ENCODE results near the gene FHL3.

Gene FHL3, protein sequence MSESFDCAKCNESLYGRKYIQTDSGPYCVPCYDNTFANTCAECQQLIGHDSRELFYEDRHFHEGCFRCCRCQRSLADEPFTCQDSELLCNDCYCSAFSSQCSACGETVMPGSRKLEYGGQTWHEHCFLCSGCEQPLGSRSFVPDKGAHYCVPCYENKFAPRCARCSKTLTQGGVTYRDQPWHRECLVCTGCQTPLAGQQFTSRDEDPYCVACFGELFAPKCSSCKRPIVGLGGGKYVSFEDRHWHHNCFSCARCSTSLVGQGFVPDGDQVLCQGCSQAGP

DNA sequence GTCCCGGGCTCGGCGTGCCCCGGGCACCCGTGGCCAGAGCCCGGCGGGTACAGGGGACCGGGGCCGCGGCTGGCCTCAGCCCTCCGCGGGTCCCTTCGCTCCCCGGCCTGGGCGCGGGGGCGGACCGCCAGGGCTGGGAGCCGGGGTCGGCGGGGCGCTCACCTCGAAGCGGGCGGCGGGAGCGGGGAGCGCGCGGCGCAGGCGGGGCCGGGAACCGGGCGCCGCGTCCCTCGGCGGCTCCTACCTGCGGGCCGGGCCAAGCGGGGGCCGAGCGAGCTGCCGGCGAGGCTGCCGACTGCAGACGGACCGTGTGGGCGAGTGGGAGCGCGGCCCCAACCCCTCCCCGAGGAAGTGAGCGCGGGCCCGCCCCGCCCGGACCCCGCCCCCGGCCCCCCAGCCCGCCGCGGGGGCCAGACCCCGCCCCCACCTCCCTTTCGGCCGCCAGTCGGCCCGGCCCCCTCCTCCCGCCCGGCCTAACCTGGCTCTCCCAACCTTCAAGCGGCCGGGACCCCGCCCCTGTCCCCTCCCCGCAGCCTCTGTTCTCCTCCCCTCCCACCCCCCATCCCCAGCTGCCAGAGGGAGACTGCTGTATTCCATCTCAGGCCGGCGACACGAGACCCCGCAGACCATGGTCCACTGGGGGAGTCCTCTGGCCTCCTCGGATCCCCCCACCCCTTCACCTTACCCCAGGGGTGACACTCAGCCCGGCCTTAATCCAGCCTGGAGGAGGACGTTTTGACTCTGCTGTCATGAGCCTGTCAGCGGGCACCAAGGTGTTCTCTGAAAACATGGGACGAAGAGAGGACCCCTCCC, at the start of gene FHL3:
Gene FHL3, minus strand, starts transcription at position 320 of the 813 bp plus-strand sequence. CDS start 6,102 bp downstream, outside the sequence.
- peak; percentile 68 to 73 for DNase-seq

DNA sequence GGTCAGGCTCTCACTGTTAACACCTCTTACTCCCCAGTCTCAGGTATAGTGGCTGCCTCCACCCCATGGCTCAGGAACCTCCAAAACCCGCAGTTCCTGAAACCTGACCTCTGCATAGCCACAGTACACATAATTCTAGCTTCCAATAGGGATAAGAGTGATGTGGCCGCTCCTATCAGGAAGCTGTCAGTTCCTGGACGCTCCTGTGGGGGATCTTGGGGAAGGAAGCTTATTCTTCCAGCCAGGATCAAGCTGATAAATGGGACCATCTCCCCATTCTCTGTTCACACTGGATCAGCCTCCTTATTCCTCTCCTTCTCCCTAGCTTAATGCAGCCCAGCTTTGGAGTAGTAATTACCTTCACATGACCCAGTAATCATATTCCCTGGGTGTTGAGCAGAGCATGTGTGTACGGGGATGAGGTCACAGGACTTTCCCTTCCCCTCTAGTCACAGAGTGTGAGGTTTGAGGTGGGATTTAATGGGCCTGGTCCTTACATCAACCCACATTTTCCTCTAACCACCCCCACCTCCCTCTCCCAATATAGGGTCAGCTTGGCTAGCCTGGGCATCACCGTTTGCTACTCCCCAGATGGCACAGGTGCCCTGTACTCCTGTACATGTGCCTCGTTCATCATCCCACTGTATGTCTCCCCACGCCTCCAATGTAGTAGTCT, 48.2 kb upstream of the FHL3 start:
- DNase-seq: no peak

DNA sequence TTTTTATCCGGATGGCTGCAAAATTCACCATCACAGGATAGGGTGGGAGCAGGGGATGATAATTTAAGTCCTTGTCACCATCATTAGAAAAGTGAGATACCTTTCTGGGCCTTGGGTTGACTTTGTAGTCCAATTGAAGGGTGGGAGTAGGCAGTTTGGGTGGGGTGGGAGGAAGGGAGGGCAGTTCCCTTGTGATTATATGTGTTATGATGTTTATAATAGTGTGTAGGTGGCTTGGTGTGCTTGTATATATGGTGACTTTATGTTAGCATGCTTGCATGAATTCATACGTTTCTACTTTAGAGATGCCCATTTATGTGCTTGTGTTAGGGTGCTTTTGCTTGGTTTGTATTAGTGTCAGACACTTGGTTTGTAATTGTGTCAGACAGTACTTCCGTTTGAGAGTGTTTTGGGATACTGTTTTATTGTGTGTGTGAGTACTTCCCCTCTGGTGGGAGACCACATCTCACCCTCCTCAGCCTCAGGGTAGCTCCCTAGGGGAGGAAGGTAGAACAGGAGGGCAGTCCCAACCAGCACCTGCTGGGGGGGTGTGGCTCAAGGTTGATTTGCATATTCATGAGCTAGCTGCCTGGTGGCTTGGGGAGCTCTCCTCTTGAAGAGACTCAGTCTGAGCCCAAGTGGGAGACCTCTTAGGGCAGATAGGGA, 47.6 kb upstream of the FHL3 start:
- no peak for DNase-seq

DNA sequence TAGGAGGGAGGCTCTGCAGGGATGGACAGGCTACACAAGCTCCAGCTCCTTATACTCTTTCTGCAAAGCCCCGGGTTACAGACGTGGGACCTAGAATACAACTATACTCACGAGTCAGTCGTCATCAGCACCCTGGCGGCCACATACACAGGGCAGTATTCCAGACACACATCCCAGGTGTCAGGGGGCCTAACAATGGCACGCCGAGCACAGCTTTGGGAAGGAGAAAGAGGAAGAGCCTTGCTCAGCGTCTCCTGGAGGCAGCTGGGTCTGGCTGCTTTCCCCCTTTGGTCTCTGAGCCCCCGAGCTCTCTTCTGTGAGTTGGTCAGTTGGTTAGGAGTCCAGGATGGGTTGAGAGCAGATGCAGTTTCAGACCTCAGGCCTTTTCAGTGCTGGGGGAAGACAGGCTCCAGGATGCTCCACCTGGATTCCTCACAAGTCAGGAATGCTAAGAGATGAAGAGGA, 45.8 kb upstream of the FHL3 start:
- no peak for DNase-seq

DNA sequence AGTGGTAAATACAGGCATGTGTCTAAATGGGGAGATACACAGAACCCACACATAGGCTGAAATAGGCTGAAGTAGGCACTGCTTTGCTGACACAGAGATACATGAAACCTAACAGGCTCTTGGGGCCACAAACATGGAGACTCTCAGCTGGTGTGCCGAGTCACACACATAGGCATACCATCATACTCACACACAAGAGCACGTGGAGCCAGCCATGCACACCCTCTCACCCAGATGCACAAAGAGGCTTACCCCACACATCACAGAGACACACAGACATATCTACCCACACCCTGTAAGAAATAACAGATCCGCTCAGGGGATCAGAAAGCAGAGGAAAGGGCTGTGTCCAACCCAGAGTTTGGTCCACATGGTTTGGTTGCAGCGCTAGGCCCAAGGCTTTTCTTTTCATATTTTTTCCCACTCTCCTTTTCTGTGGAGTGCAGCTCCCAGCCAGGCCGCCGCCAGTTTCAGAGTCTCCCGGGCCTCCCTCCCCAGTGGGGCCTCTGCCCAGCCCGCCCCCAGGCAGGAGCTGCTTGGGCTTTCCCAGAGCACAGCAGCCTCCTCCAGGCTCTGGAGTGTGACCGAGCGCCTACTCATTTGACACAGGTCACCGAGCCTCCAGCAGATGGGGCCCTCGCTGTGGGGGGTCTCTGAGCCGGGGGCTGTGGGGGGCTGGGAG, 45.2 kb upstream of the FHL3 start:
- no peak for DNase-seq

DNA sequence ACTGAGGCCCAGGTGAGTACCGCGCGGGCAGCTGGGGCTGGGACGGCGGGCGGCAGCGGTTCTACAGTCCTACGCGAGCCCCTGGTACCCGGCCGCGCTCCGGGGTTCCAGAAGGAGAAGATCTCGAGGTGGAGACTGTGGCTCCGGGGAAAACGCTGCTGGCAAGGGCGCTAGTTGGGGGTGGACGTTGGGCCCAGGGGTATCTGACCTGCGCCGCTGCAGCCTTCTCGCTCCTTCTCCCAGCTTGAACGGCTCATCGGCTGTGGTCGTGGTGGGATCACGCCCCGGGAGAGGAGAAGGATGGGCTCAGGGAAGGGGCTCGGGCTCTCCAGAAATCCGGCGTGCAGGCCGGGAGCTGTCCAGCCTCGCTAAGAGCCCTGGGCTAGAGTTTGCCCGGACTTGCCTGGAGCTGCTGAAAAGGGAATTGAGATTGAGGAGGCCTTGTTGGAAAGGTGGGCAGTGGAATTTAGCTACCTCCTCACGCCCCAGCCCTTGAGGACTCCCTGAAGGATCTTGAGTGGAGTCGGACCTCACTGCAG, 42.4 kb upstream of the FHL3 start:
- DNase-seq: no peak

DNA sequence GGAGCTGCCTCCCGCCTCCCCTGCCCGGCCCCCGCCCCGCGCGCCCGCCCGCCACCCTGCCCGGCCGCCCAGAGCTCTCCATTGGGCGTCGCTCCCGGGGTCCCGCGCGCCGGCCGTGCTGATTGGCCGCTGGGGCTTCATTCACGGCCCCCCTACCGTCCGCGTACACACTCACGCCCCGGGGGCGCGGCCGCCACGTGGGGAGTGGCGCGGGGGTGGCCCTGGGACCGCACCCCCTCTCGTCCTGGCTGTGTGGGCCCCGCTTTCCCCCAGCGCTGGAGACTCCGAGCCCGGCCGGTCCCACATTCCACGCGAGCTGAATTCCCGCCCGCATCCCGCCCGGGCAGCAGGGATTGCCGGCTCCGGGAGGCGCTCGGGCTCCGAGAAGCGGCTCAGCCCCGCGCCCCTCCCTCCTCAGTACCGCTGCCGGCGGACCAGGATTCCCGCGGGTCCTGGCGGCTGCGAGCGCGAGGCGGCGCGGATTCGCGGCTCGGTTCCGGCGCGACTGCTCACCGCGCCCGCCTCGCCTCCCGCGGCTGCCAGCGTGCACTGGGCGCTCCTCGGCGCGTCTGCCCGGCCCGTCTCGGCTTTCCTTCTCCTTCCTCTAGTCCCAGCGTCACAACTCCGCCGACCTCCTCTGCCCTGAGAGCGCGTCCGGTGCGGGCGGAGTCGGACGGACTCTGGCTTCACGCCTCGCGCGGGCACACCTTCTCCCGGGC, 41.7 kb upstream of the FHL3 start:
- DNase-seq: peak; percentile 78 to 81

DNA sequence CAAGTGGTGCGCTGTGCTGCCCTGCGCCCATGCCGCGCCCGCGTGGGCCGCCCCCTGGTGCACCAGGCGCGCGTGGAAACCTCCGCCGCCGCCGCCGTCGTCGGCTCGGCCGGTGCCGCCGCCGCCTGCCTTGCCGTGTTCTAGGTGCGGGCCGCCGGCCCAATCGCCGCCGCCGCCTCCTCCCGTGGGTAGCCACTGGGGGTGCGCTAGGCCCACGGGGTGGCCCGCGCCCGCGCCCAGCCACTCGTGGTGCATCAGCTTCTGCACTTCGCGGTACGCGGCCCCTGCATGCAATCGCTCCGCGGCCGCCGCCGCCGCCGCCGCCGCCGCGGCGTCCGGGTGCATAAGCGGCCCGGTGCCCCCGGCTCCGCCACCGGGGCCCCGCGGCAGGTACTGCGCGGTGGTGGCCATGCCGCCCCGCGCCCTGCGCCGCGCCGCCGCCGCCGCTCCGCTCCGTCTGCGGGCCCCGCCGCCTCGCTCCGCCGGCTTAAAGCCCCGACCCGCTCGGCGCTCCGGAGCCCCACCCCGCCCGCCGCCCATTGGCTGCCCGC, 41.1 kb upstream of the FHL3 start, which contains the start of gene POU3F1:
Gene POU3F1, minus strand, starts transcription at position 461 of the 551 bp plus-strand sequence. Its CDS starts 50 bp downstream, at position 411.
- peak in 1 of 2 experiments; percentile 19 for DNase-seq

DNA sequence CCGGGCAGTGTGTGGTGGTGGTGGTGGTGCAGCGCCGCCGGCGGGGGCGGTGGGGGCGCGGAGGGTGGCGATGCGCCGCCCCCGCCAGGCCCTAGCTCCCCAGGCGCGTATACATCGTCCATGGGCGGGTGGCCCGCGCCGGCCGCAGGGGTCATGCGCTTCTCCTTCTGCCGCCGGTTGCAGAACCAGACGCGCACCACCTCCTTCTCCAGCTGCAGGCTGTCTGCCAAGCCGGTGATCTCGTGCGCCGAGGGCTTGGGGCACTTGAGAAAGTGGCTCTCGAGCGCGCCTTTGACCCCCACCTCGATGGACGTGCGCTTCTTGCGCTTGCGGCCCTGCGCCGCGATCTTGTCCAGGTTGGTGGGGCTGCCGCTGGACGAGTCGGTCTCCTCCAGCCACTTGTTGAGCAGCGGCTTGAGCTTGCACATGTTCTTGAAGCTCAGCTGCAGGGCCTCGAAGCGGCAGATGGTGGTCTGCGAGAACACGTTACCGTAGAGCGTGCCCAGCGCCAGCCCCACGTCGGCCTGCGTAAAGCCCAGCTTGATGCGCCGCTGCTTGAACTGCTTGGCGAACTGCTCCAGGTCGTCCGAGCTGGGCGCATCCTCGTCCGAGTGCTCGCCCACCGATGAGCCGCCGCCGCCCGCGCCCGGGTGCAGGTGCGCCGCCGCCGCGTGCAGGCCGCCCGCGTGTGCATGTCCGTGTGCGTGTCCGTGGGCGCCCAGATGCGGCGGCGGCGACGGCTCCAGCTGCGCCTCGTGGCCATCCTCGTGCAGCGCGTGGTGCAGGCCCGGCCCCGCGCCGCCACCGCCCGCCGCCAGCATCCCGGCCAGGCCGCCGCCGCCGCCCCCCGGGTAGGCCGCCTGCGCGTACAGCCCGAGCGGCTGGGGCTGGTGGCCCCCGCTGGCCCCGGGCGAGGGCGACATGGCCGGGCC, 40.4 kb upstream of the FHL3 start:
- peak in 1 of 2 experiments; percentile 29 for DNase-seq

DNA sequence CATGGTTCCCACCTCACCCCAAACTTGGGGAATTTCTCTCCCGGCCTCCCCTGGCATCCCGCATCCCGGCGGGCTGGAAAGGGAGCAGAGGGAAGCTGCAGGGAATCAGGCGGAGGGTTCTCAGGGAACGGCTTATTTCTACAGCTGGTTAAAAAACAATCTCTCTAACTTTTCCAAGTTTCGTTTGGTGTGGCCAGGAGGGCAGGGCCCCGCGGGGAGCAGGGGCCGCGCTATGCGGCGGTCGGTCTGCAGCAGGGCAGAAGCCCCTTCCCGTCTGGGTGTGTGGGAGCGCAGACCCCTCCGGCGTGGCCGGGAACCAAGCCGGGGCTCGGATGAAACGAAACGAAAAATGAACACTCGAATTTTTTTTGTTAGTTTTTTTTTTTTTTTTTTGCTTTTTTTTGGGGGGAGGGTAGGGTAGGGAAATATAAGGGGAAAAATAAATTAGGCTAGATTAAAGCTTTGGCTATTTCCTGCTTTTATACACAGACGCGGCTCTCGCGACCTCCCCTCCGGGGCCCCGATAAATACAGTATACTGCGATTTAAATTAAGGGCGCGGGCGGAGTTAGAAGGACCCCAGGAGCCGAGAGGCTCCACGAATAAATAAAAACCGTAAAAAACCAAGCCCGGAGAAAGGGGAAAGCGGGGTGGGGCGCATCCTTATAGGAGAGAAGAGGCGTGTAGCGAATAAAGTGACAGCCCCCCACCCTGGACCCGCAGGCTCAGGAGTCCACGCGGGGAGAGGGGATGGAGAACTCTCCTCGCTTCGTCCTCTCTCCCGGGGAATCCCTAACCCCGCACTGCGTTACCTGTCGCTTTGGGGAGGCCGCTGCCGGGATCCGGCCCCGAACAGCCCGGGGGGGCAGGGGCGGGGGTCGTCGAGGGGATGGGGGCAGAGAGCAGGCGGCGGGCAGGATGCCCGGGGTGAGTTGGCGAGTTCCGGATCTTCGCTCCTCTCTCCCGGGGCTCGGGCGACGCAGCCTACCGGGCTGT, 39.2 kb upstream of the FHL3 start:
- no peak for DNase-seq

DNA sequence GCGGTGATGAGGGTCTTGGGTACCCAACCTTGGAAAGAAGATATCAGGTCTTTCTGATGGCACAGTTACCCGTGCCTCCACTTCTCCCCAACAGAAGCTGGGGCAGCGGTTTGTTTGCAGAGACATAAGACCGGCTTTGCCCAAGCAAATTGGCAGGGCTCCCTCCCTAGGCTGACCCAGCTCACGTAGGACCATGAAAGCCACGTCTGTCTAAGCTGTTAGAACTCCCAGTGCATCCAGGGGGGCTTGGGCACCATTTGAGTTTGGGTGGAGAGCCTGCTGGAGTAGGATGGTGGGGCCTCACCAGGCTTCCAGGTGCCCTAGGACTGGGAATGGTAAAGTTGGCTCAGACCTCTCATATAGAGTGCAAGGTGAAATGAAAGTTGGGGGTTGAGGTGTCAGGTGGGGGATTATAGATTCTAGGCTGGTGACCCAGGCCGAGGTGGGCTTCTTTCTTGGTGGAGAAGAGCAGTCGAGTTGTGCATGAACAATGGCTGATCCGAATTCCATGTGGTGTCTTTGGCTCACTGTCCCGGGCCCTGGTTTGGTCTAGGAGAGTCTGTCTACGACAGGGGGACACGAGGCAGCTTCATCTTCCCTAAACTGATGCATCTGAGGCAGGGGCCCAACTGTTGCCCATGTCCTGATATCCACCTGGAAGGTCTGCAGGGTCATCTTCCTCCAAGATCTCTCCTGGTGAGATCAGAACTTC, 37.9 kb upstream of the FHL3 start:
- no peak for DNase-seq

DNA sequence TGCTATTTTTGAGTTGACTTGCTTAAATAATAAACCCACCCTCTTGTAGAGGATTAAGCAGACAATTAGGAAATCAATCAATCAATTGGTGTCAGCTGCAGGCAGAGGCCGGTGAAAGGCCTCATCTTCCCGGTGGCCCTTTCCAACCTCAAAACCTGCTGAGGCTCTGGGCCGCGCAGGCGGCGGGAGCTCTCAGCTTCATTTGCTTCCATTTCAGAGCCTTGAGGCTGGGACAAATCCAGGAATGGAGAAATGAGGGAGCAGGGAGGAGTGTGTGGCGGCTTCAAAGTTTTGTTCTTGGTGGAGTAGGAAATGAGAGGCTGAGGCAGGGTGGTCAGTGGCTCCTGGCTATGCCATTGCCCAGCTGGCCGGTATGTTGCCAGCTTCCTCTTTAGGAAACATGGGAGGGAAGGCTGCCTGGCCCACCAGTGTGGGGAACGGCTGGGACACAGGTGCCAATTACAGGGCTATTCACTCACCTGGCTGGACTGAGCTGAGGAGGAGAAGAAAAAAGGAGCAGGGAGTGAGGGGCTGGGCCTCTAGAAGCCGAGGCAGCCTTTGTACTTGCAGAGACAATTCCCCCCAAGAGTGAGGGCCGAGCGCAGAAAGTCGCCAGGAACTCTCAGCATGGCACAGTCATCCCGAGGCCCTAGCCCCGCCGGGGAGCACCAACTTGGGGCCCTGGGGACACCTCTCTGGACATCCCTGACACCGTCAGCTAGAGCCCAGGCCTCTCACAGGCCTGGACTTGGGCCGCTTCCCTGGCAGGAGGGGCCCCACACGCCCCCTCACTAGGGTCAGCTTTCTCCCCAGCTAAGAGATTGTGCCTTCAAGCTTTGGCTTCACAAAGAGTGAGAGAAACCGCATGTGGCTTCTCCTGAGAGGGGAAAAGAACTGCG, 36.9 kb upstream of the FHL3 start:
- DNase-seq: no peak

DNA sequence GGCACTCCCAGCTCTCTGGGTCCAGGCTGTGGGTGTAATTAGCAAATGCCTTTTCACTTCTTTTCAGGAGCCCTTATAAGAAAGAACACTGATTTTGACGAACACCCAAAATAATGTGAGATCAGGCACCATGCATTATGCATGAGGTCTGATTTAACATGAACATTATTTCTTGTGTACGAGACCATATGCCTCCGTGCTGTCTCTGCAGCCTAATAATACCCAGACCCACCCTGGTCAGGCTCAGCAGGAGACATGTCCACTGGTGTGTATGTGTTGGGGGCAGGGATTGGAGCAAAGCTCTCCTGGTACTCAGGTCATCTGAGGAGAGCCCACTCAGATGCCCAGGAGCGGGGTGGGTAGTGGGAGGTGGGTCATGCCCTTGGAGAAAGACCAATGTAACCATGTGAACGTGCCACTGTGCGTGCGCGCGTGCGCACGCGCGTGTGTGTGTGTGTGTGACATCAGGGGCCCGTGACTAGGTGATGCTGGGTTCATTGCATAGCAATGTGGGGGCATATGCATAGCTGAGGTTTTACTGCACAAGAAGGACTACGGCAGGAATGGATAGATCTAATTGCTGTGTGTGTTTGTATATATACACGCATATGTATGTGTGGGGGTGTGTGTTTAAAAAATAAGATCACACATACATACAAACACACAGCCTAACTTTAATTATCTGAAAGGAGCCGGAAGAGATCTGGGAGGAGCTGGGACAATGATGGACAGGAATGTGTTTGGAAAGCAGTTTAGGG, 34.2 kb upstream of the FHL3 start:
- no peak for DNase-seq

DNA sequence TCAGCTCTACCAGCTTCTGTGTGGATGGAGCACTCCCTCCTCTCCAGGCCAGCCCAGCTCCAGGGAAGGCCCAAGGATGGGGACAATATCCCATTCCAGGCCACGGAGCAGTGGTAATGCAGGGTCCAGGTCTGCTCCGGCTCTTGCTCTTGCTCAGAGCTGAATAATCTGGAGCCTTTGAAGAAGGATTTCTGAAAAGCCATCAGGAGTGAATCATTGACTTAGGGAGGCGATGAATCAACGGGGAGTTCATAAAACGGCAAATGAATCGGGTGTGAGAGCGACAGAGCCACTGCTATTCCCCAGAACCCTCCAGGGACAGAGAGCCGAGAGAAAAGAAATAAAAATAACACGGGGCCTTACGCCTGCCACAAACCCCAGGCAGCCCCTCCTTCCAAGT, 33.5 kb upstream of the FHL3 start:
- no peak for DNase-seq

DNA sequence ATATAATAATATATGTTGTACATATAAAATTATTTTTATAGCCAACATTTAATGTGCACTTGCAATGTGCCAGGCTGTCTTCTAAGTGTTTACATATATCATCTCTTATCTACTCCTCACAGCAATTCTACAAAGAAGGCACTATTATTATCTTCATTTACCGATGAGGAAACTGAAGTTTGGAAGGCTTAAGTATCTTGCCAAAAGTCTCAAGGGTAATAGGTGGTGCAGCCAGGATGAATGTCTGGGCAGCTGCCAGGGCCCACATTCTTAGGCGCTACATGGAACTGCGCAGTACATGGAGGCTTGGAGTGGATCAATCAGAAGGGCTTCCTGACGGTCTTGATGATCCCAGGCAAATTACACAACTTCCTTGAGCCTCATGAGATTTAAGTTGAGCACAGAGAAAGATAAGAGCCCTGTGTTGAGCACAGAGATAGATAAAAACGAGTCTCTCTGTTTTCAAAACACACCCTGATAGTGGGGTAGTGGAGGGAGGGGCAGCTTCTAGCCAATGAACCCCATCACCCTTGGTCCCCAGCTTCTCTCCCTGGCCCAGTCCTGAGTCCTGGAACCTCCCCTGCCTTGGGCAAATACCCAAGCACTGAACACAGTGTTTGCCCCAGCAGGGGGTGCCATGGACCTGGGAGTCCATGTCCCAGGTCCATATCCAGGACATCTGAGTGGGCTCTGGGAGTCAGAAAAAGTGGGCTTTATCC, 32.1 kb upstream of the FHL3 start:
- peak in 1 of 2 experiments; percentile 26 for DNase-seq

Data from activated CD4-positive, alpha-beta T cell treated with anti-CD3 and anti-CD28 coated beads, Interleukin-2, amount 50 U/mL, for 48 hours (primary cell).